Smooth muscle cell (in vitro differentiated cells): Measurements from ENCODE around the gene LHX4. TPM values are rescaled to one million over a fixed set of nuclear protein-coding genes. Genes with fewer than 3 reads are reported as not detected.

Experiments used
- DNase-seq: peaks from one replicate; lab custom pipeline; 2025; ENCODE audit not compliant: unreplicated experiment; lab: John Stamatoyannopoulos, UW
- H2AFZ ChIP-seq: fragments of 200-600 bp; sonication (generic); 2 replicates; pipeline ENCODE4 v1.6.0; 2016; ENCODE audit warnings: antibody characterized with exemption, low read depth, mild to moderate bottlenecking
- H3F3A ChIP-seq: fragments of 200-600 bp; sonication (generic); 2 replicates; pipeline ENCODE4 v1.6.0; 2017; ENCODE audit warnings: antibody characterized with exemption, low read depth
- H3K27ac ChIP-seq: fragments of 200-600 bp; sonication (generic); 2 replicates; pipeline ENCODE4 v1.5.1; 2016; ENCODE audit warnings: low read depth, mild to moderate bottlenecking
- H3K27me3 ChIP-seq: fragments of 200-600 bp; sonication (generic); 2 replicates; pipeline ENCODE4 v1.6.1; 2016; ENCODE audit warnings: low read depth, mild to moderate bottlenecking
- H3K36me3 ChIP-seq: fragments of 200-600 bp; sonication (generic); 2 replicates; pipeline ENCODE4 v1.5.1; 2016; ENCODE audit warnings: low read depth
- H3K4me1 ChIP-seq: fragments of 200-600 bp; sonication (generic); 2 replicates; pipeline ENCODE4 v1.5.1; 2016; ENCODE audit warnings: low read depth
- H3K4me2 ChIP-seq: fragments of 200-600 bp; sonication (generic); 2 replicates; pipeline ENCODE4 v1.6.0; 2016; ENCODE audit warnings: mild to moderate bottlenecking
- H3K4me3 ChIP-seq: fragments of 200-600 bp; sonication (generic); 2 replicates; pipeline ENCODE4 v1.5.1; 2016; ENCODE audit warnings: mild to moderate bottlenecking
- H3K79me2 ChIP-seq: fragments of 200-600 bp; sonication (generic); 2 replicates; pipeline ENCODE4 v1.6.0; 2016; ENCODE audit warnings: low read depth, mild to moderate bottlenecking
- H3K9ac ChIP-seq: fragments of 200-600 bp; sonication (generic); 2 replicates; pipeline ENCODE4 v1.6.0; 2016; ENCODE audit warnings: low read depth
- H3K9me3 ChIP-seq: fragments of 200-600 bp; sonication (generic); replicated peaks from 2 replicates; pipeline ENCODE4 v1.5.1; 2016; ENCODE audit warnings: low read depth
- H4K20me1 ChIP-seq: fragments of 200-600 bp; sonication (generic); 2 replicates; pipeline ENCODE4 v1.6.0; 2016; ENCODE audit warnings: low read depth
- WGBS: methylation state at CpG from one replicate; pipeline ENCODE4 v1.1.7; 2016; ENCODE audit warnings: low lambda C conversion rate; 5-methylcytosine and 5-hydroxymethylcytosine counted together
- polyA plus RNA-seq: library from polyadenylated mRNA; unstranded; fragments of >200 nt; fragmentation: Nextera tagmentation; extraction: Ambion mirVana; gene quantifications from 2 replicates; pipeline ENCODE4 v1.2.1, GENCODE V29; 2016
- total RNA-seq: library from RNA; depleted of rRNA; stranded (reverse); fragments of >200 nt; gene quantifications from 2 replicates; pipeline ENCODE4 v1.2.3, GENCODE V29; 2014
- TF ChIP-seq, protein P1 (sequence below): fragments of 200-600 bp; sonication (generic); IDR thresholded peaks from 2 replicates; pipeline ENCODE4 v1.5.1; 2017; ENCODE audit warnings: borderline replicate concordance, mild to moderate bottlenecking, antibody characterized with exemption; ENCODE audit not compliant: insufficient read depth, poor library complexity, severe bottlenecking

LHX4 gene
- total and polyA plus RNA-seq, 2 experiments from 2014 or later: not detected

- Histone ChIP-seq H4K20me1 (no peaks in the 10 kb centered on the region), H3K36me3 (no peaks in the 10 kb centered on the region), H3K4me3 (no peak overlapping the region), H3K79me2 (no peaks in the 10 kb centered on the region), H3K27me3 (no peaks in the 10 kb centered on the region), H2AFZ (no peak overlapping the region), H3K9ac (no peak overlapping the region), H3K4me1 (no peaks in the 10 kb centered on the region), H3K4me2 (no peak overlapping the region), H3K27ac (no peak overlapping the region), H3F3A (no peaks in the 10 kb centered on the region), H3K9me3 (no peaks in the 10 kb centered on the region)
- TF ChIP-seq, protein P1, sequence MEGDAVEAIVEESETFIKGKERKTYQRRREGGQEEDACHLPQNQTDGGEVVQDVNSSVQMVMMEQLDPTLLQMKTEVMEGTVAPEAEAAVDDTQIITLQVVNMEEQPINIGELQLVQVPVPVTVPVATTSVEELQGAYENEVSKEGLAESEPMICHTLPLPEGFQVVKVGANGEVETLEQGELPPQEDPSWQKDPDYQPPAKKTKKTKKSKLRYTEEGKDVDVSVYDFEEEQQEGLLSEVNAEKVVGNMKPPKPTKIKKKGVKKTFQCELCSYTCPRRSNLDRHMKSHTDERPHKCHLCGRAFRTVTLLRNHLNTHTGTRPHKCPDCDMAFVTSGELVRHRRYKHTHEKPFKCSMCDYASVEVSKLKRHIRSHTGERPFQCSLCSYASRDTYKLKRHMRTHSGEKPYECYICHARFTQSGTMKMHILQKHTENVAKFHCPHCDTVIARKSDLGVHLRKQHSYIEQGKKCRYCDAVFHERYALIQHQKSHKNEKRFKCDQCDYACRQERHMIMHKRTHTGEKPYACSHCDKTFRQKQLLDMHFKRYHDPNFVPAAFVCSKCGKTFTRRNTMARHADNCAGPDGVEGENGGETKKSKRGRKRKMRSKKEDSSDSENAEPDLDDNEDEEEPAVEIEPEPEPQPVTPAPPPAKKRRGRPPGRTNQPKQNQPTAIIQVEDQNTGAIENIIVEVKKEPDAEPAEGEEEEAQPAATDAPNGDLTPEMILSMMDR: peak; percentile 59
- WGBS: 47% methylated on average over 8 of the region's 8 CpGs
- no peak for DNase-seq
Measured at GRCh38 chr1:180188091-180188506, 42.0 kb upstream of the LHX4 start.

DNA sequence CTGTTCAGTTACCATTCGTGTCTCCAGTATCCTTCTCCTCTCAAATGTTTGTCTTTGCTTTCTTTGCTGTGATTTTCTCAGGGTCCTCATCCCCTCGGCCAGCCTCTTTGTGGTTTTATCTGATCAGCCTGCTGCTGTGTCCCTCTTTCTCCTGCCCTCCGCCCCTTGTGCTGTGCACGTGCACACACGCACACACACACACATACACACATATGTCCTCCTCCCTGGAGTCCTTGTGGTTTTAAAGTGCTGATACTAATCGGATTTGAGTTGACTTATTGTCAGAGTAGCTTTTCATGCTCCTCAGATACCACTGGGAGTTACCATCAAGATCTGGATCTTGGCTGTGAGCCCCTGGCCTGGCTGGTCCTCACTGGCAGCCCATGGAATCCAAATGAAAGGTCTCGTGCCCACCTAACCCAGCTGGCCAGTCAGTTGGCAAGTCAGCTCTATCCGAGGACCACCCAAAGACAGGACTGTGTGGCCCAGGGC, 41.3 kb upstream of the LHX4 start:
- no peak for DNase-seq
- Histone ChIP-seq H3K9ac (no peak overlapping the region), H2AFZ (no peak overlapping the region), H4K20me1 (no peaks in the 10 kb centered on the region), H3K27ac (no peak overlapping the region), H3K4me3 (no peak overlapping the region), H3K4me1 (no peaks in the 10 kb centered on the region), H3K27me3 (no peaks in the 10 kb centered on the region), H3K36me3 (no peaks in the 10 kb centered on the region), H3K4me2 (no peak overlapping the region), H3K9me3 (no peaks in the 10 kb centered on the region), H3K79me2 (no peaks in the 10 kb centered on the region), H3F3A (no peaks in the 10 kb centered on the region)
- TF ChIP-seq, protein P1: no peak
- 91% methylated on average over 8 of the region's 8 CpGs for whole genome bisulfite sequencing

DNA sequence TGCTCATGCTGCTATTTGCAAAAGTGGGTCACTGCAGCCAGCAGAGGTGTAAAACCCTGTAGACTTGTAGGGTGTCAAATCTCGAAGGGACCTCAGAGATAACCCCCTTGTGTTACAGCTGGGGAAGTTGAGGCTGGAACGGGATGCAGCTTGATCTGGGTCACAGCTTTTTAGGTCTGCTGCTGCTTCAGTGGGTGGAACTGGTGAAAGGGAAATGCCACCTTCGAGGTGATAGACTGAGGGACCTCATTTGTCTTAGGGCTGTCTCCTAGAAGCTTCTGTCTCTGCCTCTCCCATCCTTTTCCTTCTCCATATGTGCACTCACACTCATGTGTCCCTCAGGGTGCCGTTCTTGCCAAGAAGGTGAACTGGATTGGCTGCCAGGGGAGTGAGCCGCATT, 40.0 kb upstream of the LHX4 start:
- Histone ChIP-seq H3K4me2 (no peak overlapping the region), H3K27me3 (no peaks in the 10 kb centered on the region), H3K9ac (no peak overlapping the region), H3K9me3 (no peaks in the 10 kb centered on the region), H3K4me3 (no peak overlapping the region), H3K27ac (no peak overlapping the region), H4K20me1 (no peaks in the 10 kb centered on the region), H2AFZ (no peak overlapping the region), H3K4me1 (no peaks in the 10 kb centered on the region), H3K36me3 (no peaks in the 10 kb centered on the region), H3F3A (no peaks in the 10 kb centered on the region), H3K79me2 (no peaks in the 10 kb centered on the region)
- 95% methylated on average over 5 of the region's 5 CpGs for WGBS
- no peak for DNase-seq
- TF ChIP-seq, protein P1: no peak

DNA sequence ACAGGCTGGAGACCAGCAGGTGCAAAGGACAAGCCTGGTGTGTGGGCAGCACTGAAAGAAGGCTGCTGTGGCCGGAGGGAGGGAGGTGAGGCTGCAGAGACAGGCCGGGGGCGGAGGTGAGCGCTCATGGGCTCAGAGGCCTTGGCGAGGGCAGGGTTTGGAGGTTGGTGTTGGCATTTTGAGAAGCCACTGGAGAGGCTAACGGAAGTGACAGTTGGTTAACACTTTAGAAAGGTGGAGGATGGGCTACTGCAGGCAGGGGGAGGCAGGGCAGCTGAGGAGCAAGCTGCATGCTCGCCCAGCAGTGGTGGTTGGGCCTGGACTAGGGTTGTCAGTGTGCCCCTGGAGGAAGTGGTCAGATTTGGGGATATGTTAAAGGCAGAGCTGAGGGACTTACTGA, 37.9 kb upstream of the LHX4 start:
- no peaks in the 10 kb centered on the region for H3F3A ChIP-seq
- no peak overlapping the region for H3K4me3 ChIP-seq
- H2AFZ ChIP-seq: no peak overlapping the region
- no peaks in the 10 kb centered on the region for H3K79me2 ChIP-seq
- no peak overlapping the region for H3K9ac ChIP-seq
- no peaks in the 10 kb centered on the region for H3K36me3 ChIP-seq
- no peak for DNase-seq
- 96% methylated on average over 7 of the region's 7 CpGs for WGBS
- H3K27me3 ChIP-seq: no peaks in the 10 kb centered on the region
- no peak overlapping the region for H3K4me2 ChIP-seq
- no peaks in the 10 kb centered on the region for H3K9me3 ChIP-seq
- H3K4me1 ChIP-seq: no peaks in the 10 kb centered on the region
- H4K20me1 ChIP-seq: no peaks in the 10 kb centered on the region
- TF ChIP-seq, protein P1: no peak
- no peak overlapping the region for H3K27ac ChIP-seq
